ENCODE measurements around the gene NXPE4. TPM values are rescaled to one million over a fixed set of nuclear protein-coding genes. Genes with fewer than 3 reads are reported as not detected.

NXPE4 gene
- total RNA-seq, 1 donor from 2014 or later: not detected

- intact Hi-C loops (cut with DNase I): no loop called here
- DNase-seq (ENCODE audit: missing footprints): no peak
- no peak for ATAC-seq
Measured at GRCh38 chr11:114571712-114572111, 23.9 kb downstream of the NXPE4 start.

DNA sequence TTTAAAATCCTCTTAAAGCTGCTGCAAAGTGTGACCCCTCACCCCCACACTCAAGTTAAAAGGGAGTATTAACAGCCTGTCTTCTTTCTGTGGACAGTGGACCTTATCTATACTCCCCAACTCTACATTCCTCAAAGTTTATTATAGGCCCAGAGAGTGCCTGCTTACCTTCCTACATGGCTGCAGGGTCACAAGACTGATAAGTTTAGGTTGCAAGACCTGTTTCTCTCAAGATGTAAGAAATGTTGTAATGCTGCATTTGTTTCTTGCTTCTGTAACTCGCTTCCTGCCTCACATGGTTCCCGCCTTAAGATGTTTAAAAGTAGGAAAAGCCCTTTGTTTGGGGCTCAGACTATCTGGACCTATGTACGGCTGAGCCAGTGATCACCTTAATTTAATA, 25.8 kb downstream of the NXPE4 start:
- DNase-seq (ENCODE audit: missing footprints) (no peak), ATAC-seq (no peak)
- intact Hi-C loops (cut with DNase I): no loop called here

DNA sequence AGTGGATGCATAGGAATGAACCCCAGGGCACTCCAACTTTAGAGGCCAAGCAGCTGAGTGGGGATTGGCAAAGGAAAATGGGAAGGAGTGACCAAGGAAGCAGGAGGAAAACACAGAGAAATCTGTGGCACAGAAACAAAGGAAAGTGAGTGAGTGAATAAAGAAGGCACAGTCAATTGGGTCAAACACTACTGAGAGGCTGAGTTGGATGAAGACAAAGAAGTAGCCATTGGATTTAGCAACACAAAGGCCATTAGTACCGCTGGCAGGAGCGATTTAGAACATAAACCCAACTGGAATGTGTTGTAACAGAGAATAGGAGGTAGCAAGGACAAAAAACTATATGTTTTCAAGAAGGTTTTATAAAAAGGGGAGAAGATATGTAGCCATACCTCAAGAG, 29.3 kb downstream of the NXPE4 start:
- ATAC-seq (no peak), DNase-seq (ENCODE audit: missing footprints) (no peak)
- intact Hi-C loops (cut with DNase I): no loop called here

DNA sequence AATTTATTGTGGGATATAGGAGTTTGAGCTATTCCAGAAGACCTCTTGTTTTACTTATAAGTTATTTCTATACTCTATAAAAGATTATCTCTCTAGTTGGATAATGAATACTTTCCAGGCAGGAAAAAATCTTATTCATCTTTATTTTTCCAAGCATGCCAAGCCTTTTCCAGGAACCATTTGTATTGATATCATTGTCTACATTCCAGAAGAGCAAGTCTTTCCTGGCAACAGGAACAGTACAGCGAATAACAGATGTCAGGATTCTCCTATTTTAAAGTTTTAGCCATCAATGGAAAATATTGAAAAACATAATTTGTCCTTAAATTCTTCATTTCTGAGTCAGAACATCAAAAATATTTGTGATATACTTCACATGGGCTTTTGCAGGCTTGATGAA, 30.8 kb downstream of the NXPE4 start:
- no peak for DNase-seq (ENCODE audit: missing footprints)
- intact Hi-C loops (cut with DNase I): no loop called here

GRCh38 chr11:114563077-114563476, 32.5 kb downstream of the NXPE4 start:
- intact Hi-C loops (cut with DNase I): no loop called here
- ATAC-seq (no peak), DNase-seq (ENCODE audit: missing footprints) (no peak)

More for the DNA sequence above, 30.8 kb downstream of the NXPE4 start:
- ATAC-seq: no peak

- intact Hi-C loops (cut with DNase I): no loop called here
- ATAC-seq: no peak
- DNase-seq (ENCODE audit: missing footprints): no peak
Measured at GRCh38 chr11:114562166-114562916, 33.2 kb downstream of the NXPE4 start.

DNA sequence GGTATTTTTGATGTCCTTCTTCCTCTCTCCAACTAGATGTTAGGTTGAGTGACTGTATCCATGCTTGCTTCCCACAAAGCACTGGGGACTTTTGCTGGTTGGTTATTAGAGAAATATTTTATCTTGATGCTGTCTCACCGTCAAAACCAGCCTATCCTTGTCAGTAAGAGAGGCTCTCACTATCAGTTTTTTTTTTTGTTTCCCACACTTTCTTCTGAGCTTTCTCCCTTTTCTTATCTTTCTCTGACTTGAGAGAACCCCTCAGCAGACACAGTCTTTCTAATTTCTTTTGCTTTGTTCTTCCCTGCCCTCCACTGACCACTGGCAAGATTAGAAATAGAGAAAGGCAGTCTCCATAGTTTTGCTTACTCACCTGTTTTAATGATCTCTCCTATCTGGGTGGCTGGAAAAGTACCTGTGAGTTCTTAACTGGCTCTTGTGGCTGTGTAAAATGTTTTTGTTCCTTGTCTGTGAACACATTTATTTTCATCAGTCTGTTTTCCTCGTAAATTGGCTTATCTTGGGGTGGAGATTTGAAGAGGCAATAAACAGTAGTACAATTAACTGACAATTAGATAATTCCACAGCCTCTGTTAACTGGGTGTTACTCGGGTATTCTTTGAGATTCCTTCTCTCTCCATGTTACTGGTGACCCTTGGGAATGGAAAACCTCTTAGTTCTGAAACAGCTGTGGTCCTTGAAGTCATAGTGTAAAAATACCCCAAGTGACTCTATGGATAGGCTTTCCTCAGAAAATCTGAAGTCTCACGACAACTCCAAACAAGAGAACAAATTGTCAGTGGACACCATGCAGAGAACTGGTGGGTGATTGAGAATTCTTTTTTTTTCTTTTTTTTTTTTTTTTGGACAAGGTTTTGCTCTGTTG, 35.9 kb downstream of the NXPE4 start, which contains the start of gene NXPE1:
NXPE1 (minus strand) TSS at position 457 of the 886 bp plus-strand sequence. CDS start 8,680 bp downstream, outside the sequence.
- DNase-seq (ENCODE audit: missing footprints) (no peak), ATAC-seq (no peak)
- intact Hi-C loops (cut with DNase I): no loop called here

GRCh38 chr11:114556135-114556534, 39.5 kb downstream of the NXPE4 start:
- DNase-seq (ENCODE audit: missing footprints) (no peak), ATAC-seq (no peak)
- intact Hi-C loops (cut with DNase I): no loop called here

DNA sequence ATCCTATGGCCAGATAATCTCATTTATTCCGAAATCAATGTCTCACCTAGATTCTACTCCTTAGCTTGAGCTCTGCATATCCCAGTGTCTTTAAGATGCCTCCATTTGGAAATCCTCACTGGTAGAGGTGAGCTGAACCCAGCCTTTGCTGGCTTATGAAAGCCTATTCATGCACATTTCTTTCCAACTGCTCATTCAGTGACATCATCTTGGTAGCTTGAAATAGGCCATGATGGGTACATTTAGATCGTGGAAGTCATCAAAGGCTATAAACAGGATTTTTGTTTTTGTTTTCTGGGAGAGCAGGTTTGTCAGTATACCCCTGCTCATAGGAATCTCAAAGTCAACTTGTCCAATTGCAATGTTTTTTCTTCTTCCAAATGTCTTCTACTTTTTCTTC, 41.9 kb downstream of the NXPE4 start:
- DNase-seq (ENCODE audit: missing footprints) (no peak), ATAC-seq (no peak)

GRCh38 chr11:114551060-114551459, 44.5 kb downstream of the NXPE4 start:
- DNase-seq (ENCODE audit: missing footprints): no peak
- ATAC-seq: no peak
- intact Hi-C loops (cut with DNase I): no loop called here

More for the DNA sequence above, 41.9 kb downstream of the NXPE4 start:
- intact Hi-C loops (cut with DNase I): no loop called here

DNA sequence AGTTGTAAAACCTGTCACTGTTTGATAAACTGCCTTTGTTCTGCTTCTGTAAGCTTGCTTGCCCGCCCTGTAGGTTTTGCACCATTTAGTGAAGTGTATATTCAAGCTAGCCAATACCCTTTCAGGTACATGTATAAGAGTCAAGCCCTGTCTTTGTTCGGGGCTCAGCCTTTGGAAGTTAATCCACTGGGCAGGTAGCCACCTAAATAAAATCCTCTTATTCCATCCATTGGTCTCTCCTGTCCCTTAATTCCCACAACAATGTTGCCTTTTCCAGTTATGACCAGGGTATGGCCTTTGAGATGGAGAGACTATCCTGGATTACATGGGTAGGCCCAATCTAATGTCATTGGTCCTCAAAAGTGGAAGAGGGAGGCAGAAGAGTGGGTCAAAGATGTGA, 69.9 kb downstream of the NXPE4 start:
- intact Hi-C loops (cut with DNase I): no loop called here

GRCh38 chr11:114524122-114524521, 71.5 kb downstream of the NXPE4 start:
- intact Hi-C loops (cut with DNase I): no loop called here
- DNase-seq (ENCODE audit: missing footprints) (no peak), ATAC-seq (no peak)

More for the DNA sequence above, 69.9 kb downstream of the NXPE4 start:
- no peak for DNase-seq (ENCODE audit: missing footprints)
- ATAC-seq: no peak

DNA sequence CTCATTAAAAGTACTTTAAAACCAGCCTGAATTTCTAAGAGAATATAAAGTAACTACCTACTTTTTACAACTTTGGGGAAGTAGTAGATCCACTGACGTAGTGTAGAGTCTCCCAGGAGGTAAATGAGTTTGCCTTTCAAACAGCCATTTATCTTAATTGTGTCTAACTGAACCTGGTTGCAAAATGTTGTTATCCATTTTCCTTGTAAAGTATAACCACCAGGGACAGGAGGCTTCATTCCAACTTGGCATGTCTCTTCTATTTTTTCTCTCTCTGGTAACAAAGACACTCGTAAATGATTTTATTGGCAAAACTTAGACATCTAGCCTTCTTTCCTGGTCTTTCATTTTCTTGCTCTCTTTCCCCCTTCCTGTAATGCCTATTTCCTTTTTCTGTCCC, 72.8 kb downstream of the NXPE4 start:
- intact Hi-C loops (cut with DNase I): no loop called here
- ATAC-seq: no peak
- DNase-seq (ENCODE audit: missing footprints): no peak

Other genes with a start within 250 kb of the NXPE4 start
- 9.3 TPM for gene C11orf71, start 195.3 kb downstream of the NXPE4 start, total RNA-seq
- 19.6 TPM for gene RBM7, start 195.1 kb downstream of the NXPE4 start, total RNA-seq
- gene REXO2, start 156.3 kb downstream of the NXPE4 start, total RNA-seq: 174 TPM
- not detected for gene NXPE1, start 35.9 kb downstream of the NXPE4 start, total RNA-seq
- 0.14 TPM for gene NXPE2, start 82.7 kb upstream of the NXPE4 start, total RNA-seq

Measured in Right ventricle myocardium inferior (tissue), 1 donor.